GM12891 (cell line): ENCODE measurements around the gene ZDHHC1.

Source experiments
- POLR2A ChIP-seq: IDR thresholded peaks from 2 replicates; pipeline ENCODE4 v1.6.1; 2011; ENCODE audit warnings: low read depth, low read length, control low read depth
- POLR2AphosphoS5 ChIP-seq: IDR thresholded peaks from 2 replicates; pipeline ENCODE4 v1.6.1; 2011; ENCODE audit warnings: low read depth, low read length, control low read depth

DNA sequence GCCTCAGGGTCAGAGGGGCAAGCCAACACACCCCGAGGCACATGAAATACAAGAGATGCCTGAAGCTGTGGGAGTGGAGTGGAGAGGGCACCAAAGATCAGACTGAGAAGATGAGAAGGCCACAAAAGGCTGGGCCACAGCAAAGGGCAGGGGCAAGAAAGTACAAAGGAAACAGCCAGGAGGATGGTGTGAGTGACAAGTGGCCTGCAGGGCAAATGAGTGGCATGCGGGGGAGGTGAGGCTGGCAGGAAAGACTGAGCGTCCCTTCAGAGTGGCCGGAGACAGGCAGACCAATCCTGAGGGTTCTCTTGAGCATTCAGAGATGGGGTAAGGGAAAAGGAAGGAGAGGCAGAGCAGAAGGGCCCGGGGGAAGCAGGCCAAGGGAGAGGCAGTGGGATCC lies 37.8 kb upstream of the ZDHHC1 start:
- TF ChIP-seq POLR2A (no peak), POLR2AphosphoS5 (no peak)
